Measurements from ENCODE around the gene ZNF367. TPM values are rescaled to one million over a fixed set of nuclear protein-coding genes. Genes with fewer than 3 reads are reported as not detected.

The ZNF367 gene
- total and polyA plus RNA-seq, 9 of the 15 experiments (the other 6 are each of a cell fraction or from before 2014, with no cell fraction given) = 2.7 to 14.4 (median 10.0) TPM

DNA sequence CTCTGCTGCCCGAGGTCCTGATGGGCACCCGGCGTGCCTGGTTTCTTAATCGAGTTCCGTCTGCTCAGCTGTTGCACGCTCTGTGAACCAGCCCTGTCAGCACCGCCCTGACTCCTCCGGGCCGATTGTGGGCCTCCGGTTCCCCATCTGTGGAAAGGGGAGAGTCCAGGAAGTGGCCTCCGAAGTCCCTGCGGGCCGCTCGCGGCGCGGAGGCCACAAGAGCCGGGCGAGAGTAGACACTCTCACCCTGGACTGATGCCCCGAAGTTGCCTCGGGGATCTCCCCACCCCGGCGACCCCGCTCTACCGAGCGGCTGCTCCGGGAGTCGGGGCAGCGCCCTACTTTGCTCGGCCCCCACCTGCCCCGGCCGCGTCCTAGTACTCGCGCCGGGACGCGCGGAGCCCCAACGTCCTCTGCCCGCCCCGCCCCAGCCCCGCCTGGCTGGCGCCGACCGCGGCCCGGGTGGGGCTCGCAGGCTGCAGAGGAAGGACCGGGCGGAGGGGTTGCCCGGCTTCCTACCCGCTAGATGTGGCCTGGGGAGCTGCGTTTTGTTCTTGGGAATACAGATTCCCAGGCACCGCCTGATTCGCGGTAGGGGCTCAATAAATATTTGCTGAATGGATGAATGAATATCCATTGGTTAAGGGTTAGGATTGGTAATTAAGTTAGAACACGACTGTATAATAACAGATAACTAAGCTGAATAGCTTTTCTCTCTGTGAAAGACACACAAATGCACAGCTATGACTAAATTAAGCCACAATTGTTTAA lies 935 bp upstream of the ZNF367 start (continued):
- TF ChIP-seq, protein P1, sequence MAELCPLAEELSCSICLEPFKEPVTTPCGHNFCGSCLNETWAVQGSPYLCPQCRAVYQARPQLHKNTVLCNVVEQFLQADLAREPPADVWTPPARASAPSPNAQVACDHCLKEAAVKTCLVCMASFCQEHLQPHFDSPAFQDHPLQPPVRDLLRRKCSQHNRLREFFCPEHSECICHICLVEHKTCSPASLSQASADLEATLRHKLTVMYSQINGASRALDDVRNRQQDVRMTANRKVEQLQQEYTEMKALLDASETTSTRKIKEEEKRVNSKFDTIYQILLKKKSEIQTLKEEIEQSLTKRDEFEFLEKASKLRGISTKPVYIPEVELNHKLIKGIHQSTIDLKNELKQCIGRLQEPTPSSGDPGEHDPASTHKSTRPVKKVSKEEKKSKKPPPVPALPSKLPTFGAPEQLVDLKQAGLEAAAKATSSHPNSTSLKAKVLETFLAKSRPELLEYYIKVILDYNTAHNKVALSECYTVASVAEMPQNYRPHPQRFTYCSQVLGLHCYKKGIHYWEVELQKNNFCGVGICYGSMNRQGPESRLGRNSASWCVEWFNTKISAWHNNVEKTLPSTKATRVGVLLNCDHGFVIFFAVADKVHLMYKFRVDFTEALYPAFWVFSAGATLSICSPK (IDR thresholded peaks at IDR 0.05; ENCODE audit: borderline replicate concordance) = no peak
- TF ChIP-seq ZNF175 (CRISPR knock-in tag; IDR thresholded peaks at IDR 0.05; ENCODE audit: low read depth) (no peak), ZZZ3 (IDR thresholded peaks at IDR 0.05) (no peak), NELFE (IDR thresholded peaks at IDR 0.05; ENCODE audit: insufficient read depth, insufficient read length) (no peak), FOXA1 (IDR thresholded peaks at IDR 0.05; ENCODE audit: borderline replicate concordance) (no peak), ELF2 (CRISPR knock-in tag; IDR thresholded peaks at IDR 0.05) (peak; percentile 78), SMARCB1 (IDR thresholded peaks at IDR 0.05; ENCODE audit: insufficient read length, low read depth) (no peak), SMAD2 (IDR thresholded peaks at IDR 0.05; ENCODE audit: low read depth, low read length) (no peak), ZNF41 (CRISPR knock-in tag; conservative IDR thresholded peaks at IDR 0.05) (no peak), ZC3H11A (IDR thresholded peaks at IDR 0.05; ENCODE audit: low read depth, low read length) (no peak), ZNF507 (tag; conservative IDR thresholded peaks at IDR 0.05) (no peak)
- TF ChIP-seq, protein P2, sequence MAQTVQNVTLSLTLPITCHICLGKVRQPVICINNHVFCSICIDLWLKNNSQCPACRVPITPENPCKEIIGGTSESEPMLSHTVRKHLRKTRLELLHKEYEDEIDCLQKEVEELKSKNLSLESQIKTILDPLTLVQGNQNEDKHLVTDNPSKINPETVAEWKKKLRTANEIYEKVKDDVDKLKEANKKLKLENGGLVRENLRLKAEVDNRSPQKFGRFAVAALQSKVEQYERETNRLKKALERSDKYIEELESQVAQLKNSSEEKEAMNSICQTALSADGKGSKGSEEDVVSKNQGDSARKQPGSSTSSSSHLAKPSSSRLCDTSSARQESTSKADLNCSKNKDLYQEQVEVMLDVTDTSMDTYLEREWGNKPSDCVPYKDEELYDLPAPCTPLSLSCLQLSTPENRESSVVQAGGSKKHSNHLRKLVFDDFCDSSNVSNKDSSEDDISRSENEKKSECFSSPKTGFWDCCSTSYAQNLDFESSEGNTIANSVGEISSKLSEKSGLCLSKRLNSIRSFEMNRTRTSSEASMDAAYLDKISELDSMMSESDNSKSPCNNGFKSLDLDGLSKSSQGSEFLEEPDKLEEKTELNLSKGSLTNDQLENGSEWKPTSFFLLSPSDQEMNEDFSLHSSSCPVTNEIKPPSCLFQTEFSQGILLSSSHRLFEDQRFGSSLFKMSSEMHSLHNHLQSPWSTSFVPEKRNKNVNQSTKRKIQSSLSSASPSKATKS (CRISPR knock-in tag; IDR thresholded peaks at IDR 0.05) = no peak
- TF ChIP-seq, protein P3, sequence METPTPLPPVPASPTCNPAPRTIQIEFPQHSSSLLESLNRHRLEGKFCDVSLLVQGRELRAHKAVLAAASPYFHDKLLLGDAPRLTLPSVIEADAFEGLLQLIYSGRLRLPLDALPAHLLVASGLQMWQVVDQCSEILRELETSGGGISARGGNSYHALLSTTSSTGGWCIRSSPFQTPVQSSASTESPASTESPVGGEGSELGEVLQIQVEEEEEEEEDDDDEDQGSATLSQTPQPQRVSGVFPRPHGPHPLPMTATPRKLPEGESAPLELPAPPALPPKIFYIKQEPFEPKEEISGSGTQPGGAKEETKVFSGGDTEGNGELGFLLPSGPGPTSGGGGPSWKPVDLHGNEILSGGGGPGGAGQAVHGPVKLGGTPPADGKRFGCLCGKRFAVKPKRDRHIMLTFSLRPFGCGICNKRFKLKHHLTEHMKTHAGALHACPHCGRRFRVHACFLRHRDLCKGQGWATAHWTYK (CRISPR knock-in tag; IDR thresholded peaks at IDR 0.05) = no peak
- TF ChIP-seq, protein P4, sequence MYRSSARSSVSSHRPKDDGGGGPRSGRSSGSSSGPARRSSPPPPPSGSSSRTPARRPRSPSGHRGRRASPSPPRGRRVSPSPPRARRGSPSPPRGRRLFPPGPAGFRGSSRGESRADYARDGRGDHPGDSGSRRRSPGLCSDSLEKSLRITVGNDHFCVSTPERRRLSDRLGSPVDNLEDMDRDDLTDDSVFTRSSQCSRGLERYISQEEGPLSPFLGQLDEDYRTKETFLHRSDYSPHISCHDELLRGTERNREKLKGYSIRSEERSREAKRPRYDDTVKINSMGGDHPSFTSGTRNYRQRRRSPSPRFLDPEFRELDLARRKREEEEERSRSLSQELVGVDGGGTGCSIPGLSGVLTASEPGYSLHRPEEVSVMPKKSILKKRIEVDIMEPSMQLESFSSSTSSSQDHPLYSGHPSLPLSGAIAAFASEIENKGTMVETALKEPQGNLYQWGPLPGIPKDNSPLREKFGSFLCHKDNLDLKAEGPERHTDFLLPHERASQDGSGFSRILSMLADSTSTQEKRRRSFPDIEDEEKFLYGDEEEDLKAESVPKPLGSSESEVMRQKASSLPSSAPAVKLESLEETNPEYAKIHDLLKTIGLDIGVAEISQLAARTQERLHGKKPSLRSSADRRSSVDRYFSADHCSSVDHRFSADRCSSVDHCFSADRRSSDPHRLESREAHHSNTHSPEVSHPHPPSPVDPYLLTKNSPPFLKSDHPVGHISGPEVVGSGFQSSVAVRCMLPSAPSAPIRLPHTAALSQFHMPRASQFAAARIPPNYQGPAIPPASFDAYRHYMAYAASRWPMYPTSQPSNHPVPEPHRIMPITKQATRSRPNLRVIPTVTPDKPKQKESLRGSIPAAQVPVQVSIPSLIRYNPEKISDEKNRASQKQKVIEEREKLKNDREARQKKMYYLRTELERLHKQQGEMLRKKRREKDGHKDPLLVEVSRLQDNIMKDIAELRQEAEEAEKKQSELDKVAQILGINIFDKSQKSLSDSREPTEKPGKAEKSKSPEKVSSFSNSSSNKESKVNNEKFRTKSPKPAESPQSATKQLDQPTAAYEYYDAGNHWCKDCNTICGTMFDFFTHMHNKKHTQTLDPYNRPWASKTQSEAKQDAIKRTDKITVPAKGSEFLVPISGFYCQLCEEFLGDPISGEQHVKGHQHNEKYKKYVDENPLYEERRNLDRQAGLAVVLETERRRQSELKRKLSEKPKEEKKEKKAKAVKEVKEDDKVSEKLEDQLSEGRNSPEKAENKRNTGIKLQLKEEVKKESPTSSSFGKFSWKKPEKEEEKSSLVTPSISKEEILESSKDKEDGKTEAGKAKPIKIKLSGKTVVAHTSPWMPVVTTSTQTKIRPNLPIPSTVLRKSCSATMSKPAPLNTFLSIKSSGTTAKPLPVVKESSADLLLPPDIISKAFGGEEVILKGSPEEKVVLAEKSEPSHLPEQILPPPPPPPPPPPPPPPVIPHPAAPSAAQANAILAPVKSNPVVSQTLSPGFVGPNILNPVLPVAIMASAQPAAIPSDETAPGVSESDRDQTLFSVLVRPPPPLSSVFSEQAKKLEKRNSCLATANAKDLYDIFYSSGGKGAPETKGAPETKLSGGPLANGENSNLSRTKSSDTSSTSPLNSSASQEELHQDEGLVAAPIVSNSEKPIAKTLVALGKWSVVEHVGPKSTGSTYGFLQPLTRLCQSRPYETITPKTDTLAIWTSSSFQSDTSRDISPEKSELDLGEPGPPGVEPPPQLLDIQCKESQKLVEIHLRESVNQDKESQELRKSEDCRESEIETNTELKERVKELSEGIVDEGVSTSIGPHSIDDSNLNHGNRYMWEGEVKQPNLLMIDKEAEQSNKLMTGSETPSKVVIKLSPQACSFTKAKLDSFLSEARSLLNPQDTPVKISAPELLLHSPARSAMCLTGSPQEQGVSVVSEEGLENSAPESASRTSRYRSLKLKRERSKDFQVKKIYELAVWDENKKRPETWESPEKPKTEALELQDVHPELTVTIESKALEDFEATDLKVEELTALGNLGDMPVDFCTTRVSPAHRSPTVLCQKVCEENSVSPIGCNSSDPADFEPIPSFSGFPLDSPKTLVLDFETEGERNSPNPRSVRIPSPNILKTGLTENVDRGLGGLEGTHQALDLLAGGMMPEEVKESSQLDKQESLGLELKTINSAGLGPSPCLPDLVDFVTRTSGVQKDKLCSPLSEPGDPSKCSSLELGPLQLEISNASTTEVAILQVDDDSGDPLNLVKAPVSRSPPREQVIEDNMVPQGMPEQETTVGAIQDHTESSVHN (IDR thresholded peaks at IDR 0.05; ENCODE audit: borderline replicate concordance in 1 of 2, low read depth in 1 of 2) = no peak

Measured in K562 (cell line).